Fibroblast of skin of right quadriceps (primary cell): ENCODE measurements around the gene CARNS1.

Experiments used
- DNase-seq: peaks from one replicate; pipeline ENCODE4 v3.0.0-alpha.2; 2013

CARNS1 gene

GRCh38 chr11:67415501-67416304, at the start of gene CARNS1:
TSS of gene CARNS1 (plus strand) at chr11:67415678. CDS start at chr11:67416200, 522 bp downstream.
- DNase-seq, result no peak

- DNase-seq, result no peak
Observed at GRCh38 chr11:67365736-67366444, 49.6 kb upstream of the CARNS1 start.

- DNase-seq, result no peak
Observed at GRCh38 chr11:67366546-67366945, 48.9 kb upstream of the CARNS1 start.

- no peak for DNase-seq
Observed at GRCh38 chr11:67366961-67367760, 48.3 kb upstream of the CARNS1 start.

GRCh38 chr11:67367761-67368227, 47.7 kb upstream of the CARNS1 start:
- no peak for DNase-seq

GRCh38 chr11:67368621-67369020, 46.9 kb upstream of the CARNS1 start:
- no peak for DNase-seq

- DNase-seq, result no peak
Observed at GRCh38 chr11:67369275-67369674, 46.2 kb upstream of the CARNS1 start.

GRCh38 chr11:67369801-67370284, 45.6 kb upstream of the CARNS1 start:
- peak; percentile 72 for DNase-seq

GRCh38 chr11:67370351-67371076, 45.0 kb upstream of the CARNS1 start:
- DNase-seq, result peak; percentile 71

GRCh38 chr11:67371189-67371910, 44.1 kb upstream of the CARNS1 start:
- peak; percentile 56 for DNase-seq

GRCh38 chr11:67371911-67372320, 43.6 kb upstream of the CARNS1 start:
- no peak for DNase-seq

GRCh38 chr11:67372321-67372992, 43.0 kb upstream of the CARNS1 start:
- no peak for DNase-seq

GRCh38 chr11:67372993-67373647, 42.4 kb upstream of the CARNS1 start, which contains the start of gene CLCF1:
TSS of gene CLCF1 (minus strand) at chr11:67373598. CDS start at chr11:67373539, 59 bp downstream.
- peak; percentile 66 for DNase-seq

GRCh38 chr11:67373648-67374570, 41.6 kb upstream of the CARNS1 start:
- DNase-seq, result peak; percentile 96

- DNase-seq, result peak; percentile 66
Observed at GRCh38 chr11:67374571-67375281, 40.8 kb upstream of the CARNS1 start.

GRCh38 chr11:67375320-67376055, 40.0 kb upstream of the CARNS1 start:
- no peak for DNase-seq

GRCh38 chr11:67376063-67376820, 39.2 kb upstream of the CARNS1 start:
- no peak for DNase-seq
